Measurements from ENCODE around the gene CDYL2.

DNA sequence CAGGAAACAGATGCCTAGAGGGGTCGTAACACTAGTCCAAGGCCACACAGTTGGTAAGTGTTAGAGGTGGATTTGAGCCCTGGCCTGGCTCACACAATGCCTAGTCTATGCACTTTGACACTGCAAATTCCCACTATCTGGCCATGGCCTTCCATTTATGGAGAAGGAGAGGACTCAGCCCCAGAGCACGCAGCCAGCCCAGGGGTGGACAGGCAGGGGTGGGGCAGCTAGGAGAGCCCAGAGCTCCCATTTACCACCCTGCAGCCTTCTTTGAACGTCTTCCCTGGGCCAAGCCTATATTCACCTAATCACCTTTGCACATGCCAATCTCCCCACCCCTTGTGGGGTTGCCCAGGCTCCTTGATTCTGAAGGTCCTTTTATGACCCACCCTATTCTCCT, 182.4 kb downstream of the CDYL2 start:
- TF ChIP-seq, protein P1, sequence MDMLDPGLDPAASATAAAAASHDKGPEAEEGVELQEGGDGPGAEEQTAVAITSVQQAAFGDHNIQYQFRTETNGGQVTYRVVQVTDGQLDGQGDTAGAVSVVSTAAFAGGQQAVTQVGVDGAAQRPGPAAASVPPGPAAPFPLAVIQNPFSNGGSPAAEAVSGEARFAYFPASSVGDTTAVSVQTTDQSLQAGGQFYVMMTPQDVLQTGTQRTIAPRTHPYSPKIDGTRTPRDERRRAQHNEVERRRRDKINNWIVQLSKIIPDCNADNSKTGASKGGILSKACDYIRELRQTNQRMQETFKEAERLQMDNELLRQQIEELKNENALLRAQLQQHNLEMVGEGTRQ (CRISPR knock-in tag; IDR thresholded peaks at IDR 0.05), result no peak
- TF ChIP-seq FOXP1 (CRISPR knock-in tag; IDR thresholded peaks at IDR 0.05; ENCODE audit: borderline replicate concordance) (no peak), CREM (CRISPR knock-in tag; IDR thresholded peaks at IDR 0.05) (no peak), CTCF (IDR thresholded peaks at IDR 0.05) (no peak), JUN (CRISPR knock-in tag; IDR thresholded peaks at IDR 0.05) (no peak), KAT7 (CRISPR knock-in tag; IDR thresholded peaks at IDR 0.05; ENCODE audit: borderline replicate concordance) (no peak), CBFB (CRISPR knock-in tag; IDR thresholded peaks at IDR 0.05; ENCODE audit: low read depth) (no peak), FOXJ3 (CRISPR knock-in tag; IDR thresholded peaks at IDR 0.05; ENCODE audit: borderline replicate concordance) (no peak), NR2C2 (CRISPR knock-in tag; IDR thresholded peaks at IDR 0.05) (no peak)
- TF ChIP-seq, protein P2, sequence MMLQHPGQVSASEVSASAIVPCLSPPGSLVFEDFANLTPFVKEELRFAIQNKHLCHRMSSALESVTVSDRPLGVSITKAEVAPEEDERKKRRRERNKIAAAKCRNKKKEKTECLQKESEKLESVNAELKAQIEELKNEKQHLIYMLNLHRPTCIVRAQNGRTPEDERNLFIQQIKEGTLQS (CRISPR knock-in tag; conservative IDR thresholded peaks at IDR 0.05), result no peak
